Type B pancreatic cell (in vitro differentiated cells): Measurements from ENCODE around the gene ANO10. TPM values are rescaled to one million over a fixed set of nuclear protein-coding genes. Genes with fewer than 3 reads are reported as not detected.

Source experiments
- DNase-seq: peaks from one replicate; pipeline ENCODE4 v3.0.0; 2021; ENCODE audit warnings: mixed read lengths; ENCODE audit not compliant: unreplicated experiment; ENCODE audit errors: extremely low spot score
- H3K27ac Mint-ChIP-seq: 2 replicates; pipeline ENCODE4 v1.8.0; 2021; ENCODE audit warnings: mild to moderate bottlenecking, mixed read lengths
- H3K27me3 Mint-ChIP-seq: 2 replicates; pipeline ENCODE4 v1.8.0; 2021; ENCODE audit warnings: mixed read lengths
- H3K36me3 Mint-ChIP-seq: 2 replicates; pipeline ENCODE4 v1.8.0; 2021; ENCODE audit warnings: mixed read lengths
- H3K4me1 Mint-ChIP-seq: one replicate; pipeline ENCODE4 v1.8.0; 2021; ENCODE audit warnings: mixed read lengths; ENCODE audit not compliant: unreplicated experiment
- H3K4me3 Mint-ChIP-seq: 2 replicates; pipeline ENCODE4 v1.8.0; 2021; ENCODE audit warnings: mild to moderate bottlenecking, mixed read lengths
- H3K9me3 Mint-ChIP-seq: 2 replicates; pipeline ENCODE4 v1.8.0; 2021; ENCODE audit warnings: mixed read lengths
- CTCF ChIP-seq: fragments of 200-600 bp; sonication (generic); conservative IDR thresholded peaks from 2 replicates; pipeline ENCODE4 v1.5.0; 2021; ENCODE audit warnings: antibody characterized with exemption, mild to moderate bottlenecking
- total RNA-seq: library from RNA; stranded (reverse); gene quantifications from 2 replicates; pipeline ENCODE4 v1.2.1, GENCODE V29; 2021; ENCODE audit warnings: low replicate concordance

Gene ANO10
- total RNA-seq, 1 donor from 2014 or later, result 32.5 TPM

GRCh38 chr3:43348852-43349574, 272.8 kb downstream of the ANO10 start:
- no peak for TF ChIP-seq CTCF
- H3K36me3 Mint-ChIP-seq, result peaks cover 68% of the 10 kb centered on the region
- no peak for DNase-seq
- peaks cover 10% of the 10 kb centered on the region for H3K9me3 Mint-ChIP-seq
- H3K27ac Mint-ChIP-seq, result no peak overlapping the region
- H3K4me1 Mint-ChIP-seq, result no peaks in the 10 kb centered on the region
- H3K4me3 Mint-ChIP-seq, result no peak overlapping the region
- no peaks in the 10 kb centered on the region for H3K27me3 Mint-ChIP-seq

DNA sequence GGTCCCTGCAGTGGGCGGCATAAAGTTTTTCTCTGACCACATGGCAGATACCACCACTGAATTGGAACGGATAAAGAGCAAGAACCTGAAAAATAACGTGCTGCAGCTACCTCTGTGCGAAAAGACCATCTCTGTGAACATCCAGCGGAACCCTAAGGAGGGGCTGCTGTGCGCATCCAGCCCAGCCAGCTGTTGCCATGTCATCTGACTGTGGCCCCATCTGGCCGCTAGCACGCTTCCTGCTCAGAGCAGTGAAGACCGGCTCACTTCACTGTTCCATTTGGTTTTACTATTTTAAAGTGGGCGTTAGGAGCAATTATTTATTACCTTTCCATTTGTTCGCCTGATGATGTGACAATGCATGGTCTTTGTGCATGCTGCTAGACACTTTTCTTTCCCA, 273.5 kb downstream of the ANO10 start:
- no peaks in the 10 kb centered on the region for H3K27me3 Mint-ChIP-seq
- no peak for DNase-seq
- H3K9me3 Mint-ChIP-seq, result peaks cover 7% of the 10 kb centered on the region
- no peak overlapping the region for H3K27ac Mint-ChIP-seq
- H3K36me3 Mint-ChIP-seq, result peaks cover 72% of the 10 kb centered on the region
- TF ChIP-seq CTCF, result no peak
- no peaks in the 10 kb centered on the region for H3K4me1 Mint-ChIP-seq
- H3K4me3 Mint-ChIP-seq, result no peak overlapping the region

DNA sequence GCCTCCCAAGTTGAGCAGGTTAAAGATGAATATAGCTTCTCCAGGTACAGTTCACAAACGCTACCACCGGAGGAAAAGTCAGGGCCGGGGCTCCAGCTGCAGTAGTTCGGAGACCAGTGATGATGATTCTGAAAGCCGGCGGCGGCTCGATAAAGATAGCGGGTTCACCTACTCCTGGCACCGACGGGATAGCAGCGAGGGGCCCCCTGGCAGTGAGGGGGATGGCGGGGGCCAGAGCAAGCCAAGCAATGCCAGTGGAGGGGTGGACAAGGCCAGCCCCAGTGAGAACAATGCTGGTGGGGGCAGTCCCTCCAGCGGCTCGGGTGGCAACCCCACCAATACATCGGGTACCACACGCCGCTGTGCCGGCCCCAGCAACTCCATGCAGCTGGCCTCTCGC, 274.0 kb downstream of the ANO10 start:
- Mint-ChIP-seq H3K9me3 (peaks cover 7% of the 10 kb centered on the region), H3K4me1 (no peaks in the 10 kb centered on the region), H3K27me3 (no peaks in the 10 kb centered on the region), H3K4me3 (no peak overlapping the region), H3K36me3 (peaks cover 72% of the 10 kb centered on the region), H3K27ac (no peak overlapping the region)
- DNase-seq, result no peak
- no peak for TF ChIP-seq CTCF

DNA sequence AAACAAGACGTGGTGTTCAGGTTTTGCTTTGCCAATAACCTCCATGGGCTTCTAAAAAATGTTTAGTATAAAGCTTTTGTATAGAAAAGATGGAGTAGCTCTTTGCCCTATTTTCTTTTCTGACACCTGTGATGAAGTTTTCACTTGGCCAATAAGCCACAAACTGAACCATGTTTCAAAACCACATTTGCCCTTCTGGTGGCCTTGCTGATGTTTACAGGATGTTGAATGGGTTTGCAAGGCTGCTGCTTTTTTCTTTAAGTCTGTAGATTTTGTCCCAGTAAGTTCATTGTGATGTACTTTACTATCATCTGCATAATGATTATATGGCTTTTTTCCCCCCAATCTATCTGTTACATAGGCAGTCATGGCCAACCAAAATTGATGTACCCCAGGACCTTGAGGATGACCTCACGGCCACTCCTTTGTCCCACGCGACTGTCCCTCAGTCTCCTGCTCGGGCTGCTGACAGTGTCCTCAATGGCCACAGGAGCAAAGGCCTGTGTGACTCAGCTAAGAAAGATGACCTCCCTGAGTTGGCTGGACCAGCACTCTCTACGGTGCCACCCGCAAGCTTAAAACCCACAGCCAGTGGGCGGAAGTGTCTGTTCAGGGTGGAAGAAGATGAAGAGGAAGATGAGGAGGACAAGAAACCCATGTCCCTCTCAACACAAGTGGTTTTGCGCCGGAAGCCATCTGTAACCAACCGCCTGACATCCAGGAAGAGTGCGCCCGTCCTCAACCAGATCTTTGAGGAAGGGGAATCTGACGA, 274.6 kb downstream of the ANO10 start:
- Mint-ChIP-seq H3K36me3 (peaks cover 72% of the 10 kb centered on the region), H3K27me3 (no peaks in the 10 kb centered on the region), H3K4me1 (peaks cover 5% of the 10 kb centered on the region), H3K27ac (no peak overlapping the region), H3K9me3 (peaks cover 7% of the 10 kb centered on the region), H3K4me3 (no peak overlapping the region)
- no peak for DNase-seq
- no peak for TF ChIP-seq CTCF

- TF ChIP-seq CTCF, result no peak
- Mint-ChIP-seq H3K36me3 (peaks cover 61% of the 10 kb centered on the region), H3K27ac (no peak overlapping the region)
Measured at GRCh38 chr3:43345877-43346276, 275.9 kb downstream of the ANO10 start.

More at GRCh38 chr3:43345877-43346276, 275.9 kb downstream of the ANO10 start:
- peaks cover 6% of the 10 kb centered on the region for H3K4me1 Mint-ChIP-seq
- H3K4me3 Mint-ChIP-seq, result no peak overlapping the region
- H3K9me3 Mint-ChIP-seq, result no peaks in the 10 kb centered on the region
- DNase-seq, result no peak
- no peaks in the 10 kb centered on the region for H3K27me3 Mint-ChIP-seq
